Measurements from ENCODE around the gene IFNA21.

IFNA21 gene

GRCh38 chr9:21121595-21122251 is 44.7 kb downstream of the IFNA21 start:
- TF ChIP-seq CTCF (IDR thresholded peaks at IDR 0.05; ENCODE audit: low read depth, low read length, missing control alignments), result no peak
- no peak for DNase-seq (ENCODE audit: low read depth)
- no peak overlapping the region for H3K4me3 ChIP-seq (ENCODE audit: low read depth, low read length)

- TF ChIP-seq CTCF (IDR thresholded peaks at IDR 0.05; ENCODE audit: low read depth, low read length, missing control alignments), result no peak
- H3K4me3 ChIP-seq (ENCODE audit: low read depth, low read length), result no peak overlapping the region
- DNase-seq (ENCODE audit: low read depth), result no peak
Observed at GRCh38 chr9:21121079-21121478, 45.4 kb downstream of the IFNA21 start.

- H3K4me3 ChIP-seq (ENCODE audit: low read depth, low read length), result no peak overlapping the region
- no peak for DNase-seq (ENCODE audit: low read depth)
- TF ChIP-seq CTCF (IDR thresholded peaks at IDR 0.05; ENCODE audit: low read depth, low read length, missing control alignments), result no peak
Observed at GRCh38 chr9:21119093-21119770, 47.2 kb downstream of the IFNA21 start.
